Loucy (cell line): Measurements from ENCODE around the gene HEPHL1.

Experiments
- H2AFZ ChIP-seq: fragments of 200-600 bp; sonication (generic); 2 replicates; pipeline ENCODE4 v1.6.0; 2016; ENCODE audit warnings: antibody characterized with exemption, mild to moderate bottlenecking, low read length, moderate library complexity
- H3F3A ChIP-seq: fragments of 200-600 bp; 2 replicates; pipeline ENCODE4 v1.6.0; 2016; ENCODE audit warnings: antibody characterized with exemption, low read depth, mild to moderate bottlenecking
- H3K27me3 ChIP-seq: fragments of 200-600 bp; sonication (generic); 2 replicates; pipeline ENCODE4 v1.6.1; 2014; ENCODE audit warnings: low read length, mild to moderate bottlenecking; ENCODE audit not compliant: insufficient read depth, poor library complexity, severe bottlenecking
- H3K36me3 ChIP-seq: fragments of 200-600 bp; sonication (generic); 2 replicates; pipeline ENCODE4 v1.6.1; 2016; ENCODE audit warnings: low read length; ENCODE audit not compliant: insufficient read depth
- H3K4me1 ChIP-seq: fragments of 200-600 bp; sonication (generic); 2 replicates; pipeline ENCODE4 v1.5.1; 2014; ENCODE audit warnings: low read length, mild to moderate bottlenecking; ENCODE audit not compliant: insufficient read depth, poor library complexity, severe bottlenecking
- H3K4me2 ChIP-seq: fragments of 200-600 bp; sonication (generic); 2 replicates; pipeline ENCODE4 v1.6.0; 2014; ENCODE audit warnings: antibody characterized with exemption, low read length, low read depth, mild to moderate bottlenecking; ENCODE audit not compliant: poor library complexity, severe bottlenecking
- H3K4me3 ChIP-seq: fragments of 200-600 bp; sonication (generic); 2 replicates; pipeline ENCODE4 v1.5.1; 2014; ENCODE audit warnings: low read length, mild to moderate bottlenecking, mixed read lengths; ENCODE audit not compliant: poor library complexity, severe bottlenecking
- H3K79me2 ChIP-seq: fragments of 200-600 bp; sonication (generic); 2 replicates; pipeline ENCODE4 v1.6.1; 2014; ENCODE audit warnings: low read length; ENCODE audit not compliant: insufficient read depth
- H3K9ac ChIP-seq: fragments of 200-600 bp; sonication (generic); 2 replicates; pipeline ENCODE4 v1.6.0; 2014; ENCODE audit warnings: mild to moderate bottlenecking, low read depth, low read length, moderate library complexity; ENCODE audit not compliant: poor library complexity, severe bottlenecking
- H3K9me2 ChIP-seq: fragments of 200-600 bp; sonication (generic); replicated peaks from 2 replicates; pipeline ENCODE4 v1.6.1; 2016; ENCODE audit warnings: low read depth, low read length, mixed read lengths
- H3K9me3 ChIP-seq: fragments of 200-600 bp; sonication (generic); 2 replicates; pipeline ENCODE4 v1.6.1; 2014; ENCODE audit warnings: mild to moderate bottlenecking, antibody characterized with exemption, low read length, low read depth; ENCODE audit not compliant: insufficient read depth
- H4K20me1 ChIP-seq: fragments of 200-600 bp; sonication (generic); 2 replicates; pipeline ENCODE4 v1.6.0; 2014; ENCODE audit warnings: antibody characterized with exemption, low read length, mild to moderate bottlenecking; ENCODE audit not compliant: insufficient read depth, poor library complexity, severe bottlenecking
- EZH2phosphoT487 ChIP-seq: fragments of 200-600 bp; IDR thresholded peaks from 2 replicates; pipeline ENCODE4 v1.6.1; 2018; ENCODE audit warnings: antibody characterized with exemption, mild to moderate bottlenecking, moderate library complexity, borderline replicate concordance
- TF ChIP-seq, protein P1 (sequence below): fragments of 200-600 bp; sonication (generic); conservative IDR thresholded peaks from 2 replicates; pipeline ENCODE4 v1.5.1; 2014; ENCODE audit warnings: mild to moderate bottlenecking, antibody characterized with exemption, low read length

HEPHL1 gene

DNA sequence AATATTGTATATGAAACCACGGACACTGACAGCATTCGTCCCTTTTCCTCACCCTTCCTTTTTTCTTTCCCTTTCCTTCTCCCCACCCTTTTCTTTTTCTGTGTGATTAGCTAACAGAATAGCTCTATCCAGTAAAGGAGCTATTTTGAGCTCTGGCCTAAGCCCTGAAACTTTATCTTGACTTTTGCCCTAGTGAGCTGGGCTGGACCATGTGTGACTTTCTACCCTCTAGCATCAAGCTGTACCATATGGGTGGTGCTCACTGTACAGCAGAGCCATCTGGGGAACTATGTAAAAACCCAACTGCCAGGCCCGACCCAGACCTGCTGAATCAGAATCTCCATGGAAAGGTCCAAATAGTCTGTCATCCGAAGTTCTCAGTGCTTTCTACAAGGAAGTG lies 85.6 kb downstream of the HEPHL1 start:
- no peak overlapping the region for H3K4me2 ChIP-seq
- H3K4me1 ChIP-seq, result no peaks in the 10 kb centered on the region
- no peaks in the 10 kb centered on the region for H4K20me1 ChIP-seq
- H3K27me3 ChIP-seq, result no peaks in the 10 kb centered on the region
- no peak overlapping the region for H2AFZ ChIP-seq
- no peaks in the 10 kb centered on the region for H3K36me3 ChIP-seq
- no peaks in the 10 kb centered on the region for H3K9me2 ChIP-seq
- no peaks in the 10 kb centered on the region for H3K79me2 ChIP-seq
- H3K4me3 ChIP-seq, result no peak overlapping the region
- no peak for TF ChIP-seq EZH2phosphoT487
- TF ChIP-seq, protein P1, sequence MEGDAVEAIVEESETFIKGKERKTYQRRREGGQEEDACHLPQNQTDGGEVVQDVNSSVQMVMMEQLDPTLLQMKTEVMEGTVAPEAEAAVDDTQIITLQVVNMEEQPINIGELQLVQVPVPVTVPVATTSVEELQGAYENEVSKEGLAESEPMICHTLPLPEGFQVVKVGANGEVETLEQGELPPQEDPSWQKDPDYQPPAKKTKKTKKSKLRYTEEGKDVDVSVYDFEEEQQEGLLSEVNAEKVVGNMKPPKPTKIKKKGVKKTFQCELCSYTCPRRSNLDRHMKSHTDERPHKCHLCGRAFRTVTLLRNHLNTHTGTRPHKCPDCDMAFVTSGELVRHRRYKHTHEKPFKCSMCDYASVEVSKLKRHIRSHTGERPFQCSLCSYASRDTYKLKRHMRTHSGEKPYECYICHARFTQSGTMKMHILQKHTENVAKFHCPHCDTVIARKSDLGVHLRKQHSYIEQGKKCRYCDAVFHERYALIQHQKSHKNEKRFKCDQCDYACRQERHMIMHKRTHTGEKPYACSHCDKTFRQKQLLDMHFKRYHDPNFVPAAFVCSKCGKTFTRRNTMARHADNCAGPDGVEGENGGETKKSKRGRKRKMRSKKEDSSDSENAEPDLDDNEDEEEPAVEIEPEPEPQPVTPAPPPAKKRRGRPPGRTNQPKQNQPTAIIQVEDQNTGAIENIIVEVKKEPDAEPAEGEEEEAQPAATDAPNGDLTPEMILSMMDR, result no peak
- H3K9ac ChIP-seq, result no peak overlapping the region
- H3K9me3 ChIP-seq, result no peaks in the 10 kb centered on the region
- H3F3A ChIP-seq, result no peaks in the 10 kb centered on the region

- H3K9ac ChIP-seq, result no peak overlapping the region
- H3K4me2 ChIP-seq, result no peak overlapping the region
- no peaks in the 10 kb centered on the region for H3K9me2 ChIP-seq
- no peaks in the 10 kb centered on the region for H4K20me1 ChIP-seq
- no peaks in the 10 kb centered on the region for H3K9me3 ChIP-seq
- H3F3A ChIP-seq, result no peaks in the 10 kb centered on the region
- H3K4me1 ChIP-seq, result no peaks in the 10 kb centered on the region
- H3K36me3 ChIP-seq, result no peaks in the 10 kb centered on the region
- no peak overlapping the region for H2AFZ ChIP-seq
- no peaks in the 10 kb centered on the region for H3K79me2 ChIP-seq
- H3K4me3 ChIP-seq, result no peak overlapping the region
- no peak for TF ChIP-seq EZH2phosphoT487
- TF ChIP-seq, protein P1, result 0 out of 2 replicates have a peak, but pooled peaks have one; percentile 23
- no peaks in the 10 kb centered on the region for H3K27me3 ChIP-seq
These were observed 86.2 kb downstream of the HEPHL1 start for GRCh38 chr11:94107363-94107762.

GRCh38 chr11:94111241-94111640 lies 90.1 kb downstream of the HEPHL1 start:
- no peaks in the 10 kb centered on the region for H3F3A ChIP-seq
- no peak for TF ChIP-seq EZH2phosphoT487
- TF ChIP-seq, protein P1, result no peak
- H3K27me3 ChIP-seq, result no peaks in the 10 kb centered on the region
- no peak overlapping the region for H3K4me2 ChIP-seq
- no peak overlapping the region for H2AFZ ChIP-seq
- no peaks in the 10 kb centered on the region for H3K79me2 ChIP-seq
- no peaks in the 10 kb centered on the region for H3K9me3 ChIP-seq
- no peaks in the 10 kb centered on the region for H3K36me3 ChIP-seq
- no peaks in the 10 kb centered on the region for H4K20me1 ChIP-seq
- H3K9ac ChIP-seq, result no peak overlapping the region
- H3K4me1 ChIP-seq, result no peaks in the 10 kb centered on the region
- H3K4me3 ChIP-seq, result no peak overlapping the region
- H3K9me2 ChIP-seq, result no peaks in the 10 kb centered on the region
